Putamen (tissue), 1 donor: ENCODE results near the gene DMPK.
A peak's percentile ranks its signal among the peaks of the same experiment; 100 is the strongest.
"Not testable (repeated sequence)": the region's sequence is repeated elsewhere in the genome, so short reads cannot be mapped to it uniquely, and the experiment has no call there.

Experiments used
- DNase-seq: peaks from one replicate; pipeline ENCODE4 v3.0.0-alpha.2; 2016; ENCODE audit warnings: low spot score

Gene DMPK

DNA sequence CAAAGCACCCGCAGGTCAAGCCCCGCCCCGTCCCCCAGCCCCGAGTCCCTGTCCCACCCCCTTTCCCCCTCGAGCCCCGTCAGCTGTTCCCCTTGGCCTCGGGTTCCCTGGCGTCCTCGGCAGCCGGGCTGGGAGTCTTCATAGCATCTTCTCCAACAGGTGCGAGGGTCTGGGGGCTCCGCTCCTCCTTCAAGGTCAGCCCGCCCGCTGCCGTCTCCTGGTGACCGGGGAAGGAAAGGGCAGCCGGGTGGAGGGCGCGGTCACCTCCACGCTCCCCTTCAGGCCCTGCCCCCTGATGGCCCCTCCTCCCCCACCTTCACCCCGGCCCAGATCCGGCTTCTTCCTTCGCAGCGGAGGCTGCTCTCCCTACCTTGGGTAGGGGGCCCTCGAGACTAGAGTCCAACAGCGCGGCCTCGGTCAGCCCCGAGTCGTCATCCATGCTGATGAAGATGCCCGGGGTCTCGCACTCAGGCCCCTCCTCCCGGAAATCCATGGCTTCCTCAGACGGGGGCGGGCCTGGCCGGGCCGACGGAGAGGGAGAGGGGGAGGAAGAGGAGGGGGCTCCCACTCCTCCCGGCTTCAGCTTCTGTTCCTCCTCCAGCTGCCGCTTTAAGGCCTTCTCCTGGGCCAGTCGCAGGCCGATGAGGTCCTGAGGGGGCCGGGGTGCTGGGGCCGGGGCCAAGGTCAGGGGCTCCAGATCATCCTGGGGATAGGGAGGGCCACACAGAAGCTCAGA, 33.4 kb upstream of the DMPK start:
- no peak for DNase-seq

DNA sequence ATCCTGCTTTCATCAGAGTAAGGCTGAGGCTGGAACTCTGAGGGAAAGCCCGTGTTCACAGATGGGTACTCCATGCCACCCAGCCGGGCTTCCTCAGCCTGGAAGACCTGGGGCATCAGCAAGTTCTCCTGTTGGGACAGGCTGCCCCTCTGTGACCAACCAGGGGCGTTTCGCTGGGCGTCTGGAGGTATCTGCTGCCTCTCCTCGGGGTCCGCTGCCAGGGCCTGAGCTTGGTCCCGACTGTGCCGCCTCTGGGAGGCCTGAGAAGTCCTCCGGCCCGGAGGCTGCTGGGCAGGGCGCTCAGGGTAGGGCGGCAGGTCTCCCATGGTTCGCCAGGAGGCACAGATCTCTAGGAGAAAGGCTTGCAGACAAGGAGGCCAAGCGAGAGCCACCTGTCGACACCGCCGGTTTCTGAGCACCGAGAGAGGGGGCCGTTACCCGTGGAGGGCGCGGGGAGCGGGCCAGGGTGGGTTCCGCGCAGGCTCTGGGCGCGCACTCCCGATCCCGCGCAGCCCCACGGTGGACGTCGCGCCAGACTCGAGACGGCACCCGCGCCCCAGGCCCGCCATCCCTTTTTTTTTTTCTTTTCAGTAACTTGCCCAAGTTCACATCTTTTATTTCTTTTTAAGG, 32.7 kb upstream of the DMPK start, which contains the start of gene RSPH6A:
Gene RSPH6A, minus strand, starts transcription at position 458 of the 630 bp plus-strand sequence. Its CDS starts 132 bp downstream, at position 326.
- no peak for DNase-seq

DNA sequence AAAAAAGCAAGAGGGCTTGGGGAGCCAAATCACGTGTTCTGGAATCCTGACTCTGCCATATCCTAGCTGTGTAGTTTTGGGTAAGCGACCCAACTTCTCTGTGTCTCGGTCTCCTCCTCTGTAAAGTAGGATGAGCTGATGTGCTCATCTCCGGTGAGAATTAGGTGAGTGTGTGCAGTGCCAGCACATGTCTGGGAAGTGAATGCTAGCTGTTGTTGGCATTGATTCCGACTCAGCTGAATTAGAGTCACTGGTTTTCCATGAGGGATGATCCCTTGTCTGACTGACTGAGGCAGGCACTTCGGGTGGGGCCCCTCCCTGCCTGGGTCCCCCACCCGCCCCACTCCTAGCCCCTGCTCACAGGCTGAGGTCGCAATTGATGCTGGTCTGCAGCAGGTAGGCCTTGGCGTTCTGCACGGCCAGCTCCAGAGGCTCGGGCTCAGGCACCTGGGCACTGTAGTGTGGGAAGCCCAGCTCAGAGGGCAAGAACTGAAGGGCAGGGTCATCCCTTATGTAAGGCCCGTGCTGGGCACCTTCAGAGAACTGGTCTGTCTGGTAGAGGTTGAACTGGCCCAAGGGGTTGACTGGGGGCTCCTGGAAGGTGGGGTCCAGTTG, 32.0 kb upstream of the DMPK start:
- DNase-seq, result no peak

DNA sequence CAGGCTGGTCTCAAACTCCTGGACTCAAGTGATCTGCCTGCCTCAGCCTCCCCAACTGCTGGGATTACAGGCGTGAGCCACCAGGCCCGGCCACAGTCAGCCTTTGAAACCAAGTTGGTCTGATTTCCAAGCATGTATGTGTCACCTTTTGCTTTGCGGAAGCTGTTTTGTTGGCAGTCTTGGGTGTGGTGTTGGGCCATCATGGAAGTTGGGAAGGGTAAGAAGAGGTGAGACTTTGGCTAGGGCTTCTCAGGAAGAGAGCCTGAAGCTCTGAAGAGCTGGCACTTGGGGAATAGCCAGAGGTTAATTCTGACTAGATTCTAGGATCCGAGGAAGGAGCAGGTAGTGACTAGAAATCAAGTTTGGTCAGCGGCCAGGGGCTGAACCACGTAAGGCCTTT, 30.0 kb upstream of the DMPK start:
- DNase-seq, result no peak

DNA sequence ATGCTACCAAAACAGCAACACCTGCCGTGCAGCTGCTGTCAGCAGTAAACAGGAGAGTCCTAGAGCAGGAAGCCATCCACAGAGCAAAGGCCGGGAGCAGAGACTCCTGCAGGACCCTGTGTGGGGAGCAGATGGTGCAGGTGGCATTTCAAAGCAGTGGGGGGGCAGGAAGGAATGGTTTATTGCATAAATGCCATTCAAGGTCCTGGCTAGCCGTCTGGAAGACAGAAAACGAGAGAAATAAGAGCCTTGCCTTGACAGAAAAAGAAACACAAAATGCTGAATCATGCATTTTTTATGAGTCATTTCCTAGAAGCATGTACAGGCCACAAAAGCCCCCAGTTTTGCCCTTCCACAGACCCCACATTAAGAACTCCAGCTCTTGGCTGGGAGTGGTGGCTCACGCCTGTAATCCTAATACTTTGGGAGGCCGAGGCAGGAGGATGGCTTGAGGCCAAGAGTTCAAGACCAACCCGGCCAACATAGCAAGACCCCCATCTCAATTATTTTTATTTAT, 27.4 kb upstream of the DMPK start:
- DNase-seq, result no peak

DNA sequence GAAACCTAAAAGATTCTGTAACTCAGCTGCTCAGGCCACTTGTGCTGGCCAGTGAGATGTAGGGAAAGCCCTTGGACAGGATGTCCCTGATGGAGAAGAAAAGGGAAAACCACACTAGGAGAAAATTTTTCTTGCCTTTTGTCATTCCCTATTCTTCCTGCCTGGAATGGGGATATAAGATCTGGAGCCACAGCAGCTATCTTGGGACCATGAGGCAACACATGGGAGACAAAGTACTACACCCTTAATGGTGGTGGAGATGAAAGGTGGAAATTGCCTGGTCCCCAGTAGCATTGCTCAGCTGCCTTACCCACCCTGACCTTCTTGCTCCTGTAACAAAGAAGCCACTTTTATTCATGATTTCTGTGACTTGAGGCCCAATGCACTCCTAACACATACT, 23.4 kb upstream of the DMPK start:
- no peak for DNase-seq

DNA sequence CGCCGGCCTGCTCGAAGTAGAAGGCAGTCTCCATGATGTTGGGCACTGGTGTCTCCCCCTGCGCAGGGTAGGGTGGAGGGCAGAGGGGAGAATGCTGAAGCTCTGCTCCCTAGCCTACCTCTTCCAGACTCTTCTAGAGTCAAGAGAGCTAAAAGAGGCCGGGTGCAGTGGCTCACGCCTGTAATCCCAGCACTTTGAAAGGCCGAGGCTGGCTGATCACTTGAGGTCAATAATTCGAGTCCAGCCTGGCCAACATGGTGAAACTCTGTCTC, 22.6 kb upstream of the DMPK start:
- no peak for DNase-seq

DNA sequence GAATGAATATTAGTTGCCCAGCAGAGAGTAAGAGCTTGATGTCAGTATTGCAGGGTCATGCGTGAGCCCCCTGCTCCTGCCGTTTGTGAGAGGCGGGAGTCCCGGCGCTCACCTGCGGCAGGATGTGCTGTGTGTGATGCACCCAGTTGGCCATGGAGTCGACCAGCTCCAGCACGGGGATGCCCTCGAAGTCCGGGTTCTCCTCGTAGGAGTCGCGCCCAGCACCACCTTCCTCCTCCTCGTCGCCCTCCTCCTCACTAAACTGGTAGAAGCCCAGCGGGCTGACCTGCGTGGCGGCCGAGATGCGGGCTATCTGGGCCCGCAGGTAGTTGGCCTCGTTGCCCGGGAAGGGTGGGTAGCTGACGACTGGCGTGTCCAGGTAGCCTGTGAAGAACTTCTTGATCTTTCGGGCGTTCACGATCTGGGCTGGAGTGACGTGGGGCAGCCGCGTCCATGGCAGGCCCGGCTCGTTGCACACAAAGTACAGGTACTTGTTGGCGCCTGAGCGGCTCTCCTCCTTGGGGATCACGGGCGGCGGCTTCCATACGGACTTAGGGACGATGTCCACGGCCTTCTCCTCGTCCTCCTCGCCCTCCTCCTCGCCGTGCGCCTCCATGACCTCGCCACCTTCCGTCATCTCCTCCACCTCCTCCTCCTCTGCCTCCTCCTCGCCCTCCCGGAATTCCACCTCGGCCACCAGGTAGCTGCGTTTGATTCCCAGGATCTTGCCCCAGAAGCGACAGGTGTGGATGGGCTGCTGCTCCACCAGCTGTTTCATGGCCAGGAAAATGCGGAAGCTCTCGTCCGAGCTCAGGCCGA, 22.1 kb upstream of the DMPK start:
- no peak for DNase-seq

DNA sequence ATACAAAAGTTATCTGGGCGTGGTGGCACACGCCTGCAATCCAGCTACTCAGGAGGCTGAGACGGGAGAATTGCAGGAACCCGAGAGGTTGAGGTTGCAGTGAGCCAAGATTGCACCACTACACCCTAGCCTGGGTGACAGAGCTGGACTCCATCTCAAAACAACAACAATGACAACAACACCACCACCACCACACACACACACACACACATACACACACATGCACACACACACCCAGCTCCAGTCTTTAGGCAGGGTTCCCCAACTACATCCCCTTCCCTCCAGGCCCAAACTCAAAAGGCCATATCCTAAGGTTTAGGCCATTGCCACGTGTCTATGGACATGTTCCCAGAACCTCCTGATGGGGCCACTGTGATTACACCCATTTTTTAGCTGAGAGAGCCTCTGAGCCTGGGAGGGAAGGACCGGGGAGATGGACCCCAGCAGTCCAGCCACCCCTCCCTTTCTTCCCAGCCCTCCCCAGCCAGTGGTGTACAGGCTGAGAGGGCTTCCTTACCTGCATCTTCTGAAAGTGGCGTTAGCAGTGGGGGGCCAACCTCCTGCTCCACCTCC, 19.4 kb upstream of the DMPK start:
- no peak for DNase-seq

DNA sequence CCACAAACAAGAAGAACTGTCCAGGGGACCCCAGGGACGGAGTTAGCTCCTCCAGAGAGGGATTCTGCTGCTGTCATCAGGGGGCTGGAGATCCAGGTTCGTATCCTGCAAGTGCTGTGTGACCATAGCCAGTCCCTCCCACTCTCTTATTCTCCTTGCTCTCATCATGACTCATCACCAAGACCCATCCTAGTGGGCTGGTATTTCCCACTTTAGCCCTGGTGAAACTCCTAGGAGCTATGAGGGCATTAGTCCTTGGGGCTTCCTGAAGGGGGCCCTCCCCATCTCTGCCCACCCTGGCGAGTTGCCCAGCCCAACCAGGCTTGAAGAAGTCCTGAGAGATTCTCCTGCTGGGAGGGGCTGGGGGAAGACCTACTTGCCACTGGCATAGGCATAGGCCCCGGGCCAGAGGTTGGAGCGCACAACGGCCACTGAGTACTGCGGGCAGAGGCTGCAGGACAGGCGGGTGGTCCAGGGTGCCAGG, 17.8 kb upstream of the DMPK start:
- DNase-seq, result no peak

DNA sequence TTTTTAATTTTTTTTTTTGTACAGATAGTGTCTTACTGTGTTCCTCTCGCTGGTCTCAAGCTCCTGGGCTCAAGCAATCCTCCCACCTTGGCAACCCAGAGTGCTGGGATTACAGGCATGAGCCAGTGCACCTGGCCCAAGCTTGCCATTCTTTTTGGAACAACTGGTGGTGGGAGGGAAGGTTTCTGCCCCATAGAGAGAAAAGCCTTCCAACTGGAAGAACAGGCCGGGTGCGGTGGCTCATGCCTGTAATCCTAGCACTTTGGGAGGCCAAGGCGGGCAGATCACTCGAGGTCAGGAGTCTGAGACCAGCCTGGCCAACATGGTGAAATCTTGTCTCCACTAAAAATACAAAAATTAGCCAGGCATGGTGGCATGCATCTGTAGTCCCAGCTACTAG, 17.3 kb upstream of the DMPK start:
- not testable (repeated sequence) for DNase-seq

DNA sequence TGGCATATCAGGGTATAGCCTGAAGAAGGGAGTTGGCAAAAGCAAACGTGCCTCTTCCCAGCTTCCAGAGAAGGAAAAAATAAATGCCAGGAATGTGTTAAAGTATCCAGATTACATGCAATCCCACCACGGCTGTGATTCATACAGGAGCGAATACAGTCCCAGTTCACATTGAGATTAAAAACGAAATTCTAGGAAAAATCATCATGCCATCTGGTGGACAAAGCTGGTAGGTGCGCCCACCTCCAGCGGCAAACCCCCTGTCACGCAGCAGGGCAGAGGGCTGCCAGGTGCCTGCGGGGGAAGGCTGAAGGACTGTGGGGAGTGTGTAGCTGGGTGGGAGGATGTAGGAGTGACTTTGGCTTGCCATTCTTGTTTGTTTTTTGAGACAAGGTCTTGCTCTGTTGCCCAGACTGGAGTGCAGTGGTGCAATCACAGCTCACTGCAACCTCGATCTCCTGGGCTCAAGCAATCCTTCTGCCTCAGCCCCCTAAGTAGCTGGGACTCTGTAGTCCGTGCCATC, 16.8 kb upstream of the DMPK start:
- no peak for DNase-seq

DNA sequence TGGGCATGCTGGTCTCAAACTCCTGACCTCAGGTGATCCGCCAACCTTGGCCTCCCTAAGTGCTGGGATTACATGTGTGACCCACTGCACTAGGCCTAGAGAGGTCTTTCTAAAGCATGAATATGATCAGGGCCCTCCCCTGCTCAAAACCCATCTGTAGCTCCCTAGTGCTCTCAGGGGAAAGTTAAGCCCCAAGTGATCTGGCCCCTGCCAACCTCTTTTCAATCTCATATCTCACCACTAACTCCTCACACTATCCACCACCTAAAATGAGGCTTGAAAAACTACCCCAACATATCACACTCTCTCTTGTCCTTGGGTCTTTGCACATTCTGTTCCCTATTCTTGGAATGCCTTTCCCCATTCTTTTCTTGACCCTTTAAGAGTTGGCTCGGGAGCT, 12.3 kb upstream of the DMPK start:
- DNase-seq, result no peak

DNA sequence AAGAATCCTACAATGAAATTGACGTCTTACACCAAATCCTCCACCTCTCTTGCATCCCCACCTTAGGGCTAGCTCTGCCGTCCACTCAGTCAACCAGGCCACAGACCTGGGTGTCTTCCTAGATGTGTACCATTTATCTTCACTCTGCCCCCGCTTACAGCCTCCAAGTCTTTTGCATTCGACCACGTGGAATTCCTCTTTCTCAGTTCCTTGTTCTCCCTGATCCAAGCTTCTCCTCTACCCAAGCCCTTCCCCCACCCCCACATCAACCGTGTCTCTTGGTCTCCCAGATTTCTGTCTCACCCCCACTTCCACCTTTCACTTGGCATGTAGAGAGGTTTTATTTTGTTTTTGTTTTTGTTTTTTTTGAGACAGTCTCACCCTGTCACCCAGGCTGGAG, 11.6 kb upstream of the DMPK start:
- DNase-seq, result no peak

DNA sequence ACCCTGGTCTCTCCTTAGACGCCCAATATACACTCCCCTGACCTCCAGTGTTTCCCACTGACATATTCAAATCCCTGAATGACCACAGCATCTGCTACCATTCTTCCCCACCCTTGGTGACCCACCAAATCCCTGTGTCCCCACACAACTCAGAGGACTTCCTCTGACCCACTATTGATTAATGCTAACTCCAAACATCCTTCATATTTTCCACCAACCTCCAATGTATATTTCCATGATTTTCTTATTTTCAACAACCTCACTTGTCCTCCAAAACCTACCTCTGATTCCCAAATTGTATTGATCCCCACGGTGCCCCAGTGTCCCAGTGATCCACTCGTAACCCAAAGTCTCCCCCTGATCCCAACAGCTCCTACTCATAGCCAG, 10.9 kb upstream of the DMPK start:
- no peak for DNase-seq

DNA sequence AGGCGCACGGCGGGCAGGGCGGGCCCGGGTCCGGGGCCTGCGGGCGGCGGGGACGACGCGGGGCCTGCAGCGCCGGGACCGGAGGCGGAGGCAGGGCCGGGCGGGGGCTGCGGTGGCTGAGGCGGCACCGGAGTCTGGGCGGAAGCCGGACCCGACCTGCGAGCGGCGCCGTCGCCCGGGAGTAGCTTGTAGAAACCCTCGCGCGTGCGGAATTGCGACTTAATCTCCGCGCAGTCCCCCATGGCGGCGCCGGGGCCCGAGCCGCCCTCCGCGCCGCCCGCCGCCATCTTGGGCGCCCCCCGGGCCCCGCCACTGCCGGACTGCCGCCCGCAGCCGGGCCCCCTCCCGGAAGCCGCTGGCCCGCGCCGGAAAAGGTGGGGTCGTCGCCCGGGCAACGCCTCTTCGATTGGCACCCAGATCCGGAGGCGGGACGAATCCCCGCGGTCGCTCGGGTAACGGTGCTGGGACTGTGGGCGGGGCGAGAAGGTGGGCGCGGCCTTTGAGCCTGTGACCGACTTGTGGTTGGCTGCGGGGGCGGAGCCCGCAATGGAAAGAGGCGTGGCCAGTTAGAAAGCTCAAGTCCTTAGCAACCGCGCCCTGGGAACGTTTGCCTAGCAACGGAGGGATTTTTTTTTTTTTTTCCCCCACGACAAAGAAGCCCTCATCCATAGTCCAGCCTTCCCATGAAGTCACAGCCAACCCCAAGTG, 10.3 kb upstream of the DMPK start, which contains the start of gene DMWD:
Gene DMWD, minus strand, starts transcription at position 376 of the 708 bp plus-strand sequence. Its CDS starts 89 bp downstream, at position 287.
- DNase-seq, result peak; percentile 98

DNA sequence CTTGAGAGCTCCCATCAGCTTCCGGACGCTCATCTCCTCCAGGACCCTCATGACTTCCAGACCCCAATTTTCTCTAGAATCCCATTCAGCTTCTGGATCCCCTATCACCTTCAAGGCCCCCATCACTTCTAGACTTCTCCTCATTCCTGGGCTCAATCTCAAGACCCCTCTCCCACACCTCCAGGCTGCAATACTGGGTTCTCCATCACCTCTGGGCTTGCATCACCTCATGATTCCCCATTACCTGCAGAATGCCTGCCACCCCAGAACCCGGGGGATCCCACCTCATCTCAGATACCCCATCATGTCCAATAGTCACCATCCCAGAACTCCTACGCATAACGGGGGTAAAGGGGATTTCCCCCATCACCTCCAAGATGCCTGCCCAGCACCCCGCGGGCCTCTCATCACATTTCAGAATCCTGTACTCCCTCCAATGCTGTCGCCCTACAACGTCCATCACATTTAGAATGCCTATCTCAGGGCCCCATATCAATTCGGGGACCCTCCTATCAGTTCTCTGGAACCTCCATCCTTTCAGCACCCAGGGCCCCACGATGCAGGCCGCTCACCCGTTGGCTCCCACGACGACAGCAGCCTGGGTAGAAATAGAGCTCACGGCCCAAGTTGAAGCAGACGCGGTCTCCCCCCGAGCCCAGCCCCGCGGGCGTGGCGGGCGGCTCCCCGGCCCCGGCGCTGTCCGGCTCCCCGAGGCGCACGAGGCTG, 9.6 kb upstream of the DMPK start:
- DNase-seq, result no peak

DNA sequence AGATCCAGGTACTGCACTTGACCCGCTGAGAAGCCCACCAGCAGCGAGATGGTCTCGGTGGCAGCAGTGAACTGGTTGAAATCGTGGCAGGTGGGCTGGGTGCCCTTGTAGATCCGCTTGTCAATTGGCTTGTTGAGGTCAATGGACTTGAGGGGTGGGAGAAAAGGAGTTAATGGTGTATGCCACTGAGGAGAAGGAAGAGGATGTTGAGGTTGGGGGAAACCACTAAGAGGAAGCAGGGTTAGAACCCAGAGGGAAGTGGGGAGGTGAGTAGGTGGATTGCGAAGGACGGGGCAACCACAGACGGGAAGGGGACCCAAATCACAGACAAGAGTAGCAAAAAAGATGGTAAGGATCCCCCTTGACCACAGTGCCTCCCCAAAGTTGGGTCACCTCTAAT, 8.7 kb upstream of the DMPK start:
- no peak for DNase-seq

DNA sequence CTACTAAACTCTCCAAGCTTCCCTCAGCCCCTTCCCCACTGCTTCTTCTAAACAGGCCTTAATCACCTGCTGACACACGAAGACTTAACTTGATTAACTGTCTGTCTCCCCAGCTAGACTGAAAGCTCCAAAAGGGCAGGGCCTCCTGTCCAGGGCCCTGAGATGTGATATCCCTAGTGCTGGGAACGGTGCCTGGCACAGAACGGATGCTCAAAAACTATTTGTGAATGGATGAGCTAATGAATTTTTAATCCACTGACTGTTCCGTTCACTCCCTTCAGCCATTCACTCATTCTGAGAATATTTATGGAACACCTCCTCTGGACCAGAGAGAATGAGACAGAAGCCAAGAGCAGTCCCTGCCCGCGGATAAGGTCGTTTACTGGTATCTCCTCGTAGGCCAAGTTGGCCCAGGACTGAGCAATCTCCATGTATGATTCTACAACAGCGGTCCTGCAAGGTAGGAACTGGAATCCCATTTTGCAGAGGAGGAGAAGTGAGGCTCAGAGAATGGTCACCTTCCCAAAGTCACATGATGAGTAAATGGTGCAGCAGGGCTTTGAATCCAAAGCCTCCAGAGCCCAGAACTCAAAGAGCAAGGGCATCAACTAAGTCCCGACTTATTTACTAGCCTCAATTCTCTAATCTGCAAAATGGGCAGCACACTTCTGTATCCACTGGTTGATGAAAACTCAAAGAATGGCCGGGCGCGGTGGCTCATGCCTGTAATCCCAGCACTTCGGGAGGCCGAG, 6.9 kb upstream of the DMPK start:
- DNase-seq, result no peak

DNA sequence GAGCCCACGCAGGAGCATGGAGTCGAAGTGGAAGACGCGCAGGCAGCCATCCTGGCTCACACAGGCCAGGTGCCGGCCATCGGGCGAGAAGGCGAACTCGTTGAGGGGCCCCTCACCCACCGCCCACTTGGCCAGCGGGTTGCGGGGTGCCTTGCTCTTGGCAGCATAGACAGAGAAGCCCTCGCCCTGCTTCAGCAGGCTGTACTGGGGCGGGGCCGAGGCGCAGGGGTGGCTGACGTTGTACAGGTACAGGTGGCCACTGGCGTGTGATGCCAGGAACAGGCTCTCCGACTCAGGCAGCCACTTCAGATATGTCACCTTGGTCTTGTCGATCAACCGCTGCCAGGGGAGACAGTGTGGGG, 4.2 kb upstream of the DMPK start:
- DNase-seq, result no peak
